H1 (cell line): ENCODE results near the gene ARFGEF3. TPM values are rescaled to one million over a fixed set of nuclear protein-coding genes. Genes with fewer than 3 reads are reported as not detected.

ENCODE experiments used
- CTCF ChIA-PET: fragments of 300-600 bp; sonication (Branson Sonifier 250); formaldehyde crosslinking; loops from one replicate; lab custom pipeline; 2021; ENCODE audit not compliant: partially characterized antibody; lab: Charles Lee
- POLR2A ChIA-PET: fragments of 300-600 bp; sonication (Branson Sonifier 250); formaldehyde crosslinking; loops from one replicate; lab custom pipeline; 2021; ENCODE audit warnings: inconsistent platforms; ENCODE audit not compliant: partially characterized antibody; lab: Charles Lee
- DNase-seq, 2 experiments: peaks; one replicate each; pipeline versions ENCODE4 v3.0.0 to v3.0.0-alpha.2; 2010 to 2022; ENCODE audit warnings: low spot score in 2 of 2, low read depth in 1 of 2, mixed read lengths in 1 of 2
- FAIRE-seq: peaks from 2 replicates; lab custom pipeline; 2011; peaks lifted over from hg19 to GRCh38; lab: Jason Lieb, UNC
- H2AFZ ChIP-seq: 2 replicates; pipeline ENCODE4 v1.8.1; 2012; ENCODE audit warnings: low read length, inconsistent platforms
- H2AK5ac ChIP-seq: 2 replicates; pipeline ENCODE4 v1.6.1; 2013; ENCODE audit warnings: low read depth, low read length
- H2BK120ac ChIP-seq: replicated peaks from 2 replicates; pipeline ENCODE3; 2013; ENCODE audit warnings: low read depth, low read length, inconsistent platforms
- H2BK12ac ChIP-seq: 2 replicates; pipeline ENCODE4 v1.6.1; 2013; ENCODE audit warnings: low read depth, low read length
- H2BK15ac ChIP-seq: 2 replicates; pipeline ENCODE4 v1.6.1; 2013; ENCODE audit warnings: low read length
- H2BK20ac ChIP-seq: 2 replicates; pipeline ENCODE4 v1.6.1; 2013; ENCODE audit warnings: low read length
- H2BK5ac ChIP-seq: 2 replicates; pipeline ENCODE4 v1.6.1; 2013; ENCODE audit warnings: low read depth, low read length
- H3K14ac ChIP-seq: 2 replicates; pipeline ENCODE4 v1.6.1; 2013; ENCODE audit warnings: inconsistent platforms; ENCODE audit not compliant: insufficient read length
- H3K18ac ChIP-seq: 2 replicates; pipeline ENCODE4 v1.6.1; 2013; ENCODE audit warnings: low read length; ENCODE audit errors: extremely low read depth
- H3K23ac ChIP-seq: 2 replicates; pipeline ENCODE4 v1.6.1; 2013; ENCODE audit warnings: inconsistent platforms; ENCODE audit not compliant: insufficient read length
- H3K23me2 ChIP-seq: 2 replicates; pipeline ENCODE4 v1.6.1; 2013; ENCODE audit warnings: low read depth, low read length
- H3K27ac ChIP-seq: 2 replicates; pipeline ENCODE4 v1.6.1; 2011; ENCODE audit warnings: low read depth, low read length, inconsistent platforms
- H3K27me3 ChIP-seq, 4 experiments: replicated peaks in 1 of 4; 1 replicate in 1 of 4; 2 replicates in 3 of 4; pipeline versions ENCODE4 v1.6.1 to v1.8.1; 2011 to 2013; ENCODE audit warnings: low read length in 3 of 4, mild to moderate bottlenecking in 3 of 4, inconsistent platforms in 2 of 4, mixed read lengths in 2 of 4, moderate library complexity in 1 of 4; ENCODE audit not compliant: control insufficient read depth in 3 of 4, insufficient read depth in 3 of 4; ENCODE audit errors: extremely low read depth in 1 of 4
- H3K36me3 ChIP-seq, 4 experiments: 2 replicates each; pipeline versions ENCODE4 v1.6.1 to v1.8.1; 2011 to 2013; ENCODE audit warnings: mild to moderate bottlenecking in 4 of 4, low read length in 3 of 4, moderate library complexity in 2 of 4, control low read depth in 1 of 4, inconsistent platforms in 1 of 4; ENCODE audit not compliant: insufficient read depth in 4 of 4, control insufficient read depth in 2 of 4
- H3K4ac ChIP-seq: replicated peaks from 2 replicates; pipeline ENCODE3; 2013; ENCODE audit warnings: low read length, low read depth, mixed read lengths, inconsistent platforms; ENCODE audit not compliant: insufficient read length
- H3K4me1 ChIP-seq, 4 experiments: replicated peaks in 1 of 4; 1 replicate in 1 of 4; 2 replicates in 3 of 4; pipeline versions ENCODE4 v1.6.1 to v1.8.1; 2011 to 2013; ENCODE audit warnings: low read length in 3 of 4, inconsistent platforms in 2 of 4, mixed read lengths in 1 of 4; ENCODE audit not compliant: insufficient read depth in 4 of 4, control insufficient read depth in 3 of 4
- H3K4me2 ChIP-seq, 2 experiments: 2 replicates each; pipeline versions ENCODE4 v1.6.1 to v1.8.1; 2011 to 2013; ENCODE audit warnings: low read depth in 2 of 2, low read length in 2 of 2, control low read depth in 1 of 2, inconsistent platforms in 1 of 2, mild to moderate bottlenecking in 1 of 2; ENCODE audit not compliant: insufficient read depth in 1 of 2
- H3K4me3 ChIP-seq, 4 experiments: fragments of 200-600, 300-600 bp in 1 of 4; sonication (generic), shearing (Covaris generic), sonication (Bioruptor Twin) in 1 of 4; 2 replicates each; pipeline versions ENCODE4 v1.5.1 to v1.8.1; 2011 to 2016; ENCODE audit warnings: low read length in 4 of 4, low read depth in 3 of 4, control low read depth in 2 of 4, inconsistent platforms in 2 of 4, mild to moderate bottlenecking in 2 of 4, mixed read lengths in 1 of 4, moderate library complexity in 1 of 4; ENCODE audit not compliant: insufficient read depth in 2 of 4; ENCODE audit errors: extremely low read depth in 1 of 4
- H3K56ac ChIP-seq: replicated peaks from 2 replicates; pipeline ENCODE3; 2013; ENCODE audit warnings: low read depth, mild to moderate bottlenecking, mixed read lengths, low read length, inconsistent platforms; ENCODE audit not compliant: insufficient read length
- H3K79me1 ChIP-seq: 2 replicates; pipeline ENCODE4 v1.6.1; 2013; ENCODE audit warnings: low read depth, low read length, control low read depth
- H3K79me2 ChIP-seq, 2 experiments: 2 replicates each; pipeline versions ENCODE4 v1.6.1 to v1.8.1; 2012 to 2013; ENCODE audit warnings: low read length in 2 of 2, mild to moderate bottlenecking in 2 of 2, inconsistent platforms in 1 of 2; ENCODE audit not compliant: insufficient read depth in 2 of 2, control insufficient read depth in 1 of 2
- H3K9ac ChIP-seq, 4 experiments: replicated peaks in 1 of 4; 1 replicate in 1 of 4; 2 replicates in 3 of 4; pipeline versions ENCODE4 v1.6.1 to v1.8.1; 2011 to 2013; ENCODE audit warnings: low read depth in 3 of 4, low read length in 3 of 4, control low read depth in 2 of 4, mild to moderate bottlenecking in 2 of 4, moderate library complexity in 2 of 4, inconsistent platforms in 1 of 4; ENCODE audit errors: extremely low read depth in 1 of 4
- H3K9me3 ChIP-seq, 2 experiments: 2 replicates each; pipeline versions ENCODE4 v1.6.1 to v1.8.1; 2012 to 2013; ENCODE audit warnings: mild to moderate bottlenecking in 2 of 2, moderate library complexity in 2 of 2, control low read depth in 1 of 2, inconsistent platforms in 1 of 2, low read depth in 1 of 2, low read length in 1 of 2, mixed read lengths in 1 of 2; ENCODE audit not compliant: insufficient read depth in 2 of 2
- H4K20me1 ChIP-seq, 2 experiments: replicated peaks in 1 of 2; 2 replicates each; pipeline versions ENCODE3 to v1.8.1; 2011 to 2013; ENCODE audit warnings: inconsistent platforms in 2 of 2, low read length in 2 of 2, mild to moderate bottlenecking in 1 of 2; ENCODE audit not compliant: insufficient read depth in 2 of 2, control insufficient read depth in 1 of 2
- H4K5ac ChIP-seq: 2 replicates; pipeline ENCODE4 v1.6.1; 2013; ENCODE audit warnings: low read length, low read depth, mixed read lengths, inconsistent platforms; ENCODE audit not compliant: insufficient read length
- H4K8ac ChIP-seq: 2 replicates; pipeline ENCODE4 v1.8.0; 2013; ENCODE audit warnings: mild to moderate bottlenecking, moderate library complexity, low read length, inconsistent platforms; ENCODE audit not compliant: insufficient read depth; ENCODE audit errors: extremely low read depth
- H4K91ac ChIP-seq: replicated peaks from 2 replicates; pipeline ENCODE3; 2013; ENCODE audit warnings: low read length, mixed read lengths, inconsistent platforms; ENCODE audit not compliant: insufficient read length
- SP4 ChIP-seq: IDR thresholded peaks from 2 replicates; pipeline ENCODE4 v1.6.1; 2012; ENCODE audit warnings: low read length, inconsistent platforms
- WGBS, 2 experiments: shearing (Covaris generic) in 1 of 2; methylation state at CpG; one replicate each; pipeline versions ENCODE4 v1.1.6 to v1.1.7; 2013 to 2015; ENCODE audit warnings: low lambda C conversion rate in 2 of 2, mixed read lengths in 2 of 2, inconsistent platforms in 1 of 2, low coverage in 1 of 2, missing lambda C conversion rate in 1 of 2; ENCODE audit not compliant: insufficient replicate concordance in 2 of 2, insufficient coverage in 1 of 2, insufficient read length in 1 of 2; ENCODE audit errors: extremely low coverage in 1 of 2, missing lambda C conversion rate in 1 of 2; 5-methylcytosine and 5-hydroxymethylcytosine counted together
- polyA plus RNA-seq, 7 experiments: library from polyadenylated mRNA; depleted of rRNA in 3 of 7; stranded (reverse) in 5 of 7; unstranded in 2 of 7; fragments of >200 nt in 5 of 7; fragments of 200-250 nt in 2 of 7; gene quantifications; 1 replicate in 5 of 7; 2 replicates in 1 of 7; 4 replicates in 1 of 7; pipeline versions ENCODE4 v1.2.1 to v1.2.3, GENCODE V29; 2011 to 2013; ENCODE audit warnings: missing spikeins in 2 of 7, mixed read lengths in 2 of 7
- total RNA-seq: library from RNA; stranded (reverse); fragmentation: NEBNext Ultra II Directional; extraction: Animal tissue kit (Norgen Biotek cat#: 25700); gene quantifications from 2 replicates; pipeline ENCODE4 v1.2.1, GENCODE V29; 2021

The ARFGEF3 gene
- total and polyA plus RNA-seq, 2 of the 8 experiments (the other 6 are each of a cell fraction or from before 2014, with no cell fraction given) = 5.8 to 23.2 TPM

- Histone ChIP-seq H4K5ac (peak overlapping the region; percentile 80), H2AFZ (0 out of 2 replicates have a peak overlapping the region, but pooled peaks have one; percentile 3), H3K9me3 (peaks cover 0 to 2% of the 10 kb centered on the region in 2 experiments; a peak in 1 of 4 replicates), H3K27ac (peak overlapping the region; percentile 68), H3K4me2 (peak overlapping the region; percentile 41 to 43; a peak in 3 of 4 replicates), H4K91ac (peak overlapping the region; percentile 93), H2AK5ac (peak overlapping the region; percentile 75; the same call in 1 of the 2 replicates), H3K4ac (peak overlapping the region; percentile 62), H3K9ac (no peak overlapping the region), H3K79me1 (peaks cover 2% of the 10 kb centered on the region; the same call in 1 of the 2 replicates), H3K4me3 (peak overlapping the region in 1 of 4 experiments; percentile 23; a peak in 1 of 8 replicates), H2BK5ac (peak overlapping the region; percentile 27; the same call in 1 of the 2 replicates), H3K23ac (no peak overlapping the region), H2BK120ac (peak overlapping the region; percentile 74), H3K27me3 (no peaks in the 10 kb centered on the region), H2BK20ac (peak overlapping the region; percentile 51), H4K20me1 (no peaks in the 10 kb centered on the region), H2BK15ac (no peak overlapping the region), H3K14ac (no peak overlapping the region), H3K18ac (peak overlapping the region; percentile 41; the same call in 1 of the 2 replicates), H3K23me2 (no peaks in the 10 kb centered on the region), H3K36me3 (no peaks in the 10 kb centered on the region), H3K56ac (no peak overlapping the region), H3K79me2 (peaks cover 0 to 7% of the 10 kb centered on the region in 2 experiments; a peak in 2 of 4 replicates), H4K8ac (no peak overlapping the region), H2BK12ac (peak overlapping the region; percentile 81; the same call in 1 of the 2 replicates), H3K4me1 (peaks cover 7 to 19% (median 13%) of the 10 kb centered on the region in 4 experiments)
- WGBS, 2 experiments = 47% methylated on average over 8 of the region's 8 CpGs; no CpG with 5 or more reads in 1 of the 2 experiments
- FAIRE-seq (peak; percentile 88), DNase-seq (peak in 1 of 2 experiments; percentile 55)
- POLR2A ChIA-PET = interaction anchor here (1.0 to 1.1 kb wide), 2 partner anchors 11 to 22 kb away, joined by 3 to 6 read pairs; partner anchors contain the start of gene ARFGEF3
- CTCF ChIA-PET = interaction anchor here (0.8 to 3.2 kb wide), 9 partner anchors 10 to 93 kb away, joined by 3 to 16 read pairs (median 4); no protein-coding TSS in a partner anchor
- TF ChIP-seq SP4 = no peak
Measured at GRCh38 chr6:138182939-138183789, 21.4 kb downstream of the ARFGEF3 start.
